ENCODE results near the gene MYOM1.

DNA sequence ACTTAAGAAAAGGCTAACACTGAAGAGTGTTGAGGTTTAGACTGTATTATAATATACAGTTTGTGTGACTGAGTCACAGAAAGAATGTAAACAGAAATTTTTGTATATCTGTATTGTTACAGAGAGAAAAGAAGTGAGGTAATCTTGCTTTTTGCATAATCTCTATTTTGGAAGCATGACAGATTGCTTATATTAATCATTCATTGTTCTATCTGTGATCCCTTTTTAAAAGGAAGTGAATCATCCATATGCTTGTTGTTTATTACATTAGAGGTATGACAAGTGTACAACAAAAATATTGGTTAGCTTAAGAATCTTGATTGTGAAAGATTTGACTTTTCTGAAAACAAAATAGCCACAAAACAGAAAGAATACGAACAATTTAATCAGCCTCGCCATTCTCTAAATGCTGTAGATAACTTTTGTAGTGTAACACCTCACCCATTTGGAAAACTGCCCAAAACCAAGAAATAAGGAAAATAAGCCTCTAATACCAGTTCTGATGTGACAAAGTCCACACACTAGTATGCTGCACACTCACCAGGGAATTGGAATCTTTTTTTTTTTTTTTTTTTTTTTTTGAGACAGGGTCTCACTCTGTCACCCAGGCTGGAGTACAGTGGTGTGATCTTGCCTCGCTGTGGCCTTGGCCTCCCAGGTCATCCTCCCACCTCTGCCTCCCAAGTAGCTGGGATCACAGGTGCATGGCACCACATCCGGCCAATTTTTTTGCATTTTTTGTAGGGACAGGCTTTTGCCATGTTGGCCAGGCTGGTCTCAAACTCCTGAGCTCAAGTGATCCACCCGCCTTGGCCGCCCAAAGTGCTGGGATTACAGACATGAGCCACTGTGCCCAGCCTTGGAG is 115.3 kb downstream of the MYOM1 start:
- TF ChIP-seq BHLHE40 (IDR thresholded peaks at IDR 0.05; ENCODE audit: borderline replicate concordance) (no peak), ZNF384 (IDR thresholded peaks at IDR 0.05) (no peak), SP1 (IDR thresholded peaks at IDR 0.05) (no peak), FOXM1 (IDR thresholded peaks at IDR 0.05; ENCODE audit: borderline replicate concordance) (no peak), LEF1 (IDR thresholded peaks at IDR 0.05; ENCODE audit: borderline replicate concordance) (no peak), ELF4 (IDR thresholded peaks at IDR 0.05) (no peak), HDGF (IDR thresholded peaks at IDR 0.05; ENCODE audit: borderline replicate concordance) (no peak), FOXK2 (IDR thresholded peaks at IDR 0.05) (no peak), TARDBP (IDR thresholded peaks at IDR 0.05) (no peak), SUZ12 (IDR thresholded peaks at IDR 0.05) (no peak)
